ENCODE results near the gene NEDD4. TPM values are rescaled to one million over a fixed set of nuclear protein-coding genes. Genes with fewer than 3 reads are reported as not detected.

NEDD4 gene
- total RNA-seq = 35.7 TPM

DNA sequence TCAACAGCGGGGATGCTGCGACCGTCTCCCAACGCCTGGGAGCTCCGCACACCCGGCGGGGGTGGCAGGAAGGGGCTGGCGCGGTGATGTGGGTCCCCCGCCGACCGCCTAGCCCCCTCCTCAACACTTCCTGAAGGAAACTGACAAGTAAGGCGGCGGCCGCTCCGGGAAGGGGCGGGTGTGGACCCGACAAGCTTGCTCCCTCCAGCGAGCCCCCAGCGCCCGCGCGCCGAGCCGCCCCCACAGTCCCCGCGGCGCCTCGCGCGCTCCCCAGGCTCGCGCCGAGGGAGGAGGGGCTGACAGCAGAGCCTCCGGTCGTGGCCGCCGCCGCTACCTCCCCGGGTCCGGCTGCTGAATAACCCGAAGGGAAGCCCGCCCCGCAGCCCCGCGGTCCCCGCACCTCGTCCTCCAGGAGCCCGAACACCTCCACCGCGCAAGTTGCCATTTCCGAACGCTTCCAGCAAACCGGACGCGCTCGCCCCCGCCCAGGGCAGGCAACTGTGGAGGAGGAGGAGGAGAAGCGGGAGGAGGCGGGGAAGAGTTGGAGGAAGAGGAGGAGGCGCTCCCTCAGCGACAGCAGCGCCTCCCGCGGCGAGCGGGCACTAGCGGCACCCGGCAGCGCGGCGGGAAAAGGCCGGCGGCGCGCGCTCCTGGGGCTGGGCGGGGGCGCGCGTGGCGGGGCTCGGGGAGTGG, at the start of gene NEDD4:
Gene NEDD4 (minus strand): TSS at position 502 of the 693 bp plus-strand sequence. CDS start 57 bp downstream, at position 445.

